OCI-LY1 (cell line): Measurements from ENCODE around the gene ZBTB17.

Experiments
- H2AFZ ChIP-seq: fragments of 200-600 bp; sonication (generic), shearing (Covaris generic); 2 replicates; pipeline ENCODE4 v1.6.0; 2014; ENCODE audit warnings: antibody characterized with exemption, mild to moderate bottlenecking, low read length
- H3F3A ChIP-seq: fragments of 200-600 bp; sonication (generic), shearing (Covaris generic); 2 replicates; pipeline ENCODE4 v1.6.0; 2014; ENCODE audit warnings: mild to moderate bottlenecking, antibody characterized with exemption, low read length, moderate library complexity; ENCODE audit not compliant: insufficient read depth
- H3K27ac ChIP-seq: fragments of 200-600 bp; sonication (generic); 2 replicates; pipeline ENCODE4 v1.5.1; 2014; ENCODE audit warnings: low read length, mixed run types, mild to moderate bottlenecking, low read depth; ENCODE audit not compliant: poor library complexity, severe bottlenecking
- H3K27me3 ChIP-seq: fragments of 200-600 bp; sonication (generic); 2 replicates; pipeline ENCODE4 v1.6.0; 2014; ENCODE audit warnings: antibody characterized with exemption, mild to moderate bottlenecking, low read length, moderate library complexity; ENCODE audit not compliant: insufficient read depth
- H3K36me3 ChIP-seq: fragments of 200-600 bp; sonication (generic); 2 replicates; pipeline ENCODE4 v1.6.1; 2014; ENCODE audit warnings: mild to moderate bottlenecking, antibody characterized with exemption, low read length, moderate library complexity, mixed read lengths; ENCODE audit not compliant: insufficient read depth
- H3K4me1 ChIP-seq: fragments of 200-600 bp; sonication (generic); 2 replicates; pipeline ENCODE4 v1.5.1; 2014; ENCODE audit warnings: mild to moderate bottlenecking, low read length, moderate library complexity; ENCODE audit not compliant: insufficient read depth, severe bottlenecking
- H3K4me2 ChIP-seq: fragments of 200-600 bp; sonication (generic), shearing (Covaris generic); 2 replicates; pipeline ENCODE4 v1.6.1; 2014; ENCODE audit warnings: low read length
- H3K4me3 ChIP-seq: fragments of 200-600 bp; sonication (generic); 2 replicates; pipeline ENCODE4 v1.5.1; 2014; ENCODE audit warnings: low read length, low read depth, mild to moderate bottlenecking, mixed read lengths; ENCODE audit not compliant: poor library complexity, severe bottlenecking
- H3K79me2 ChIP-seq: fragments of 200-600 bp; shearing (Covaris generic); 2 replicates; pipeline ENCODE4 v1.6.1; 2016; ENCODE audit warnings: mixed run types, low read length, mixed read lengths; ENCODE audit not compliant: insufficient read depth
- H3K9ac ChIP-seq: fragments of 200-600 bp; sonication (generic), shearing (Covaris generic); 2 replicates; pipeline ENCODE4 v1.6.1; 2014; ENCODE audit warnings: mild to moderate bottlenecking, low read length, mixed read lengths
- H3K9me2 ChIP-seq: fragments of 200-600 bp; sonication (generic), shearing (Covaris generic); 2 replicates; pipeline ENCODE4 v1.6.1; 2014; ENCODE audit warnings: low read depth, mild to moderate bottlenecking, low read length, mixed read lengths
- H3K9me3 ChIP-seq: fragments of 200-600 bp; shearing (Covaris generic); 2 replicates; pipeline ENCODE4 v1.6.1; 2014; ENCODE audit warnings: low read length, mixed read lengths
- H4K20me1 ChIP-seq: fragments of 200-600 bp; sonication (generic), shearing (Covaris generic); 2 replicates; pipeline ENCODE4 v1.6.0; 2016; ENCODE audit warnings: mild to moderate bottlenecking, low read length; ENCODE audit not compliant: insufficient read depth
- CTCF ChIP-seq: fragments of 200-600 bp; sonication (generic), shearing (Covaris generic); IDR thresholded peaks from 2 replicates; pipeline ENCODE4 v1.5.1; 2017; ENCODE audit warnings: mild to moderate bottlenecking, antibody characterized with exemption, low read length, moderate library complexity, mixed read lengths
- EZH2 ChIP-seq: fragments of 200-600 bp; sonication (generic), shearing (Covaris generic); IDR thresholded peaks from 2 replicates; pipeline ENCODE4 v1.8.0; 2017; ENCODE audit warnings: borderline replicate concordance, mixed run types, mild to moderate bottlenecking, antibody characterized with exemption, low read length, moderate library complexity, mixed read lengths

Gene ZBTB17

DNA sequence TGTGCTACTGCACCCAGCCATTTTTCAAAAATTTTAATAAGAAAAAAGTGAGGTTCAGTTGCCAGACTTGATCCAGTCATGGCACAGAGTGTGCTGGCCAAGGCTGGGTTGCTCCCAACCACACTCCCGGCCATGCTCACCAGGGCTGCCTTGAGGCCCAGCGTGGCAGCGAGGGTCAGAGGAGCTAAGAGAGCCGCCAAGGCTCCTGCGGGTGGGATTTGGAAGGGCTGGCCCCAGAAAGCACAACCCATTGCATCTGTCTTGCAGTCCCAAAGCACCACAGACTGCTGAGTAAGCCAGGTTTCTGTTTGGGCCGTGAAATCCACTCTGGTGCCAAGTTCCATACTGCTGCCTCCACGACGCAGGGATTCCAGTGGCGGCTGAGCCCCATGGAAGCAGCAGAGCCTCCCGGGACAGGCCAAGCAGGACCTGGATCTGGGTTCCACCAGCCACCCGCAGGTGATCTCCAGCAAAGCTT, 22.6 kb downstream of the ZBTB17 start:
- Histone ChIP-seq H2AFZ (no peak overlapping the region), H3K4me1 (peaks cover 35% of the 10 kb centered on the region), H3K27ac (no peak overlapping the region), H3K27me3 (no peaks in the 10 kb centered on the region), H3K79me2 (no peaks in the 10 kb centered on the region), H3K4me3 (no peak overlapping the region), H3K9me2 (no peaks in the 10 kb centered on the region), H3K4me2 (no peak overlapping the region), H3K36me3 (peaks cover 11% of the 10 kb centered on the region; the same call in 1 of the 2 replicates), H3K9me3 (no peaks in the 10 kb centered on the region), H4K20me1 (no peaks in the 10 kb centered on the region), H3K9ac (no peak overlapping the region), H3F3A (no peaks in the 10 kb centered on the region)
- TF ChIP-seq EZH2 (no peak), CTCF (no peak)

- Histone ChIP-seq H3K4me2 (no peak overlapping the region), H4K20me1 (no peaks in the 10 kb centered on the region)
These were observed 23.3 kb downstream of the ZBTB17 start for GRCh38 chr1:15952317-15953258.

More at GRCh38 chr1:15952317-15953258, 23.3 kb downstream of the ZBTB17 start:
- Histone ChIP-seq H3K36me3 (peaks cover 18% of the 10 kb centered on the region), H3K9ac (no peak overlapping the region), H3K79me2 (no peaks in the 10 kb centered on the region), H3K9me3 (no peaks in the 10 kb centered on the region), H3K9me2 (no peaks in the 10 kb centered on the region), H3K4me1 (peaks cover 42% of the 10 kb centered on the region), H3K27me3 (no peaks in the 10 kb centered on the region), H3K4me3 (no peak overlapping the region), H3F3A (no peaks in the 10 kb centered on the region), H3K27ac (no peak overlapping the region), H2AFZ (no peak overlapping the region)
- no peak for TF ChIP-seq EZH2
- TF ChIP-seq CTCF: no peak
